HepG2 (cell line): Measurements from ENCODE around the gene PLEKHG7. TPM values are rescaled to one million over a fixed set of nuclear protein-coding genes. Genes with fewer than 3 reads are reported as not detected.

ENCODE experiments used
- ATAC-seq: fragments of 200-7000 bp; cut with Tn5 transposase; 3 replicates; pipeline ENCODE4 v1.9.1; 2020; ENCODE audit warnings: mild to moderate bottlenecking, moderate library complexity
- BruUV-seq: library from RNA; stranded (reverse); fragments of 400-500 nt; replicated peaks from 2 replicates; lab custom pipeline; 2021; lab: Mats Ljungman, UMichigan
- CTCF ChIA-PET: fragments of 300-600 bp; formaldehyde crosslinking; extraction: SDS; loops from one replicate; lab custom pipeline; 2021; ENCODE audit warnings: low total read pairs, inconsistent platforms, low intra/inter-chr PET ratio; lab: Yijun Ruan, JAX
- POLR2A ChIA-PET: fragments of 350-600 bp; sonication (Branson Sonifier 250); formaldehyde crosslinking; loops from one replicate; lab custom pipeline; 2020; ENCODE audit warnings: antibody characterized with exemption, inconsistent platforms; lab: Yijun Ruan, JAX
- DNase-seq: peaks from one replicate; pipeline ENCODE4 v3.0.0-alpha.2; 2015; ENCODE audit warnings: low spot score
- FAIRE-seq: peaks from 3 replicates; lab custom pipeline; 2011; peaks lifted over from hg19 to GRCh38; lab: Jason Lieb, UNC
- H2AFZ ChIP-seq: one replicate; pipeline ENCODE4 v1.6.1; 2011; ENCODE audit warnings: low read length, inconsistent platforms
- H3K27ac ChIP-seq: fragments of 300-600 bp; 3 replicates; pipeline ENCODE4 v1.8.0; 2011; ENCODE audit warnings: mixed run types, mild to moderate bottlenecking, mixed read lengths, low read length, inconsistent platforms; ENCODE audit not compliant: insufficient read depth; ENCODE audit errors: extremely low read length
- H3K27me3 ChIP-seq, 2 experiments: fragments of 200-600 bp in 1 of 2; 2 replicates in 1 of 2; 3 replicates in 1 of 2; pipeline versions ENCODE4 v1.6.0 to v1.8.0; 2011; ENCODE audit warnings: low read length in 2 of 2, mild to moderate bottlenecking in 2 of 2, moderate library complexity in 2 of 2, inconsistent platforms in 1 of 2; ENCODE audit not compliant: insufficient read depth in 2 of 2, control insufficient read depth in 1 of 2
- H3K36me3 ChIP-seq, 2 experiments: fragments of 200-600 bp in 1 of 2; replicated peaks in 1 of 2; 2 replicates in 1 of 2; 3 replicates in 1 of 2; pipeline versions ENCODE4 v1.5.1 to v1.8.0; 2011; ENCODE audit warnings: low read length in 2 of 2, inconsistent platforms in 1 of 2; ENCODE audit not compliant: insufficient read depth in 2 of 2, control insufficient read depth in 1 of 2
- H3K4me1 ChIP-seq: 2 replicates; pipeline ENCODE4 v1.5.1; 2012; ENCODE audit warnings: low read length, inconsistent platforms; ENCODE audit not compliant: insufficient read depth
- H3K4me2 ChIP-seq: 2 replicates; pipeline ENCODE4 v1.6.0; 2011; ENCODE audit warnings: low read depth, low read length, inconsistent platforms
- H3K4me3 ChIP-seq, 3 experiments: fragments of 200-600 bp in 1 of 3; sonication (generic), shearing (Covaris generic) in 1 of 3; replicated peaks in 1 of 3; 2 replicates each; pipeline ENCODE4 v1.5.1; 2011 to 2016; ENCODE audit warnings: low read length in 3 of 3, inconsistent platforms in 2 of 3, low read depth in 2 of 3, mild to moderate bottlenecking in 2 of 3, control low read depth in 1 of 3, mixed read lengths in 1 of 3; ENCODE audit not compliant: insufficient read depth in 1 of 3
- H3K79me2 ChIP-seq: one replicate; pipeline ENCODE4 v1.6.1; 2011; ENCODE audit warnings: low read length, inconsistent platforms; ENCODE audit not compliant: insufficient read depth
- H3K9ac ChIP-seq: 2 replicates; pipeline ENCODE4 v1.6.0; 2011; ENCODE audit warnings: mild to moderate bottlenecking, low read depth, low read length, inconsistent platforms; ENCODE audit not compliant: insufficient read depth
- H3K9me3 ChIP-seq: 2 replicates; pipeline ENCODE4 v1.5.1; 2012; ENCODE audit warnings: mild to moderate bottlenecking, low read length
- H4K20me1 ChIP-seq: 2 replicates; pipeline ENCODE4 v1.6.0; 2011; ENCODE audit warnings: inconsistent platforms, mild to moderate bottlenecking, low read length, moderate library complexity; ENCODE audit not compliant: insufficient read depth
- CCAR2 ChIP-seq: fragments of 200-400 bp; formaldehyde crosslinking; optimal IDR thresholded peaks from 2 replicates; pipeline ENCODE3; 2018; ENCODE audit warnings: low read depth, mild to moderate bottlenecking, low read length, moderate library complexity
- CEBPG ChIP-seq: IDR thresholded peaks from 2 replicates; pipeline ENCODE4 v1.6.1; 2016
- ETV5 ChIP-seq: IDR thresholded peaks from 2 replicates; pipeline ENCODE4 v1.6.1; 2018; ENCODE audit warnings: missing biosample characterization, missing genetic modification reagents, inconsistent platforms, borderline replicate concordance
- FOSL2 ChIP-seq: sonication (generic); formaldehyde crosslinking; IDR thresholded peaks from 2 replicates; pipeline ENCODE4 v1.4.0; 2020; ENCODE audit warnings: missing genetic modification reagents
- FOXK2 ChIP-seq: fragments of 450-650 bp; IDR thresholded peaks from 2 replicates; pipeline ENCODE4 v1.6.1; 2016
- LCORL ChIP-seq, 2 experiments: fragments of 450-650 bp in 1 of 2; sonication (generic) in 1 of 2; formaldehyde crosslinking in 1 of 2; IDR thresholded peaks; 2 replicates each; pipeline versions ENCODE4 v1.5.0 to v1.6.1; 2017 to 2020; ENCODE audit warnings: antibody characterized with exemption in 1 of 2, missing genetic modification reagents in 1 of 2
- PHF5A ChIP-seq: IDR thresholded peaks from one replicate; pipeline ENCODE4 v1.6.1; 2018; ENCODE audit warnings: low read depth, missing genetic modification reagents; ENCODE audit not compliant: unreplicated experiment
- TOPORS ChIP-seq: sonication (generic); formaldehyde crosslinking; IDR thresholded peaks from 2 replicates; pipeline ENCODE4 v1.8.0; 2023; ENCODE audit warnings: mild to moderate bottlenecking, missing genetic modification reagents
- ZNF136 ChIP-seq: sonication (generic); formaldehyde crosslinking; IDR thresholded peaks from 2 replicates; pipeline ENCODE4 v1.8.1; 2022; ENCODE audit warnings: low read depth, mild to moderate bottlenecking, moderate library complexity, missing genetic modification reagents
- ZNF34 ChIP-seq: sonication (generic); formaldehyde crosslinking; IDR thresholded peaks from 2 replicates; pipeline ENCODE4 v1.4.0; 2020; ENCODE audit warnings: mild to moderate bottlenecking, missing genetic modification reagents, borderline replicate concordance
- ZNF367 ChIP-seq: sonication (generic); formaldehyde crosslinking; IDR thresholded peaks from 2 replicates; pipeline ENCODE4 v1.4.0; 2020; ENCODE audit warnings: missing genetic modification reagents, borderline replicate concordance
- WGBS: methylation state at CpG from one replicate; pipeline ENCODE4 v1.1.6; 2017; ENCODE audit warnings: low lambda C conversion rate; 5-methylcytosine and 5-hydroxymethylcytosine counted together
- in situ Hi-C: cut with HindIII; loops from 2 replicates; pipeline ENCODE4 v1.10.0; 2017; ENCODE audit warnings: low pct_unique_long_range_greater_than_20kb; ENCODE audit not compliant: extremely low pct_ligation_motif_present
- intact Hi-C: fragments of 100-400 bp; cut with micrococcal nuclease; formaldehyde crosslinking; loops from one replicate; pipeline ENCODE4 v1.10.0; 2022; ENCODE audit not compliant: unreplicated experiment
- polyA plus RNA-seq, 8 experiments: library from polyadenylated mRNA; depleted of rRNA in 3 of 8; stranded (reverse) in 7 of 8; unstranded in 1 of 8; fragments of >200 nt; fragmentation: Illumina TruSeq in 4 of 8; extraction: Trizol in 4 of 8; gene quantifications; 2 replicates each; pipeline versions ENCODE4 v1.2.1 to v1.2.3, GENCODE V29; 2011 to 2016; ENCODE audit warnings: low read depth in 4 of 8, missing spikeins in 1 of 8, mixed read lengths in 1 of 8; ENCODE audit not compliant: insufficient read depth in 1 of 8
- total RNA-seq, 5 experiments: library from RNA; depleted of rRNA; stranded (reverse); fragments of >200 nt; fragmentation: Illumina TruSeq; extraction: Trizol; gene quantifications; 2 replicates each; pipeline ENCODE4 v1.2.3, GENCODE V29; 2016; ENCODE audit warnings: low read depth in 1 of 5
- TF ChIP-seq, protein P1 (sequence below), 2 experiments: sonication (generic) in 1 of 2; formaldehyde crosslinking in 1 of 2; IDR thresholded peaks; 2 replicates each; pipeline versions ENCODE4 v1.4.0 to v1.6.1; 2018 to 2020; ENCODE audit warnings: missing genetic modification reagents in 2 of 2, borderline replicate concordance in 1 of 2, low read depth in 1 of 2, mild to moderate bottlenecking in 1 of 2, missing biosample characterization in 1 of 2
- TF ChIP-seq, protein P2 (sequence below): sonication (generic); formaldehyde crosslinking; IDR thresholded peaks from 2 replicates; pipeline ENCODE4 v1.4.0; 2020; ENCODE audit warnings: missing genetic modification reagents, borderline replicate concordance

PLEKHG7 gene
- total and polyA plus RNA-seq, 2 of the 13 experiments (the other 11 are each of a cell fraction or from before 2014, with no cell fraction given) = not detected

DNA sequence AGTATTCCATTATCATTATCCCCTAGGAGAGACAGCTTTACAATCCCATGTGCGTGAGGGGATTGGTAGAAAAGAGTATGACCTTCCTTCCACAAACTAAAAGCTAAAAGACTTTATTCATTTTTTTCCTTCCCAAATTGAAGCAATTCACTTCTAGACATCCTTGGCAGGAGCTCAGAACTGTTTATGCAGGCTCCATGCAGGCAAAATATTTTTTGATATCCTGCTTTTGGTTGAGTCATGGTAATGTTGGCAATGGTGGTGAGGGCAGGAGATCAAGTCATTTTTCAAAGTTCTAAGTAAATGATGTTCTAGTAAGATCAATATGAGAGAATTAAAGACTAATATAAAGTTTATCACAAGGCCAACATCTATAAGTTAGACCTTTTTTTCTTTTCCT lies 1.3 kb upstream of the PLEKHG7 start (continued):
- TF ChIP-seq ZNF136 (CRISPR knock-in tag) (no peak), CCAR2 (no peak), LCORL (IDR thresholded peaks at IDR 0.05) (no peak), LCORL (CRISPR knock-in tag; IDR thresholded peaks at IDR 0.05) (no peak), PHF5A (no peak), ETV5 (no peak), ZNF367 (no peak)
- TF ChIP-seq, protein P1, sequence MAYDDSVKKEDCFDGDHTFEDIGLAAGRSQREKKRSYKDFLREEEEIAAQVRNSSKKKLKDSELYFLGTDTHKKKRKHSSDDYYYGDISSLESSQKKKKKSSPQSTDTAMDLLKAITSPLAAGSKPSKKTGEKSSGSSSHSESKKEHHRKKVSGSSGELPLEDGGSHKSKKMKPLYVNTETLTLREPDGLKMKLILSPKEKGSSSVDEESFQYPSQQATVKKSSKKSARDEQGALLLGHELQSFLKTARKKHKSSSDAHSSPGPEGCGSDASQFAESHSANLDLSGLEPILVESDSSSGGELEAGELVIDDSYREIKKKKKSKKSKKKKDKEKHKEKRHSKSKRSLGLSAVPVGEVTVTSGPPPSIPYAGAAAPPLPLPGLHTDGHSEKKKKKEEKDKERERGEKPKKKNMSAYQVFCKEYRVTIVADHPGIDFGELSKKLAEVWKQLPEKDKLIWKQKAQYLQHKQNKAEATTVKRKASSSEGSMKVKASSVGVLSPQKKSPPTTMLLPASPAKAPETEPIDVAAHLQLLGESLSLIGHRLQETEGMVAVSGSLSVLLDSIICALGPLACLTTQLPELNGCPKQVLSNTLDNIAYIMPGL (CRISPR knock-in tag; IDR thresholded peaks at IDR 0.05; ENCODE audit: borderline replicate concordance in 1 of 2, low read depth in 1 of 2) = no peak

DNA sequence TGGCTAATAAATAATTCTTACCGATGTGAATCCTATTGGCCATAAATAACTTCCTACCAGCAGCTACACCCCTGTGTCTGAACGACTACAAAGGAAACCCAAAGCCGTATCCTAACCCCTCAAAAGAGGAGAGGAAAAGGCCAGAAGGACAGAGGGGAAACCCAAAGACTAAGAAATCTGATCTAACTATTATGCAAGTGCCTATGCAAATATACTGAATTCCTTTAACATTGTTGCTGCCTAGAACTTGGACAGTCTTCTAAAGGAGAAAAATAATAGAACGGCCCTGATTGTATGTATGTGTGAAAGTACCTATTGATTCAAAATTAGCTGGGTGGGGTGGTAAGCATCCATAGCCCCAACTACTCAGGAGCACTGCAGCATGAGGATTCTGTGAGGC lies 997 bp downstream of the PLEKHG7 start:
- WGBS = 71% methylated on average over 4 of the region's 4 CpGs
- Histone ChIP-seq H3K79me2 (no peaks in the 10 kb centered on the region), H2AFZ (no peak overlapping the region), H3K9me3 (no peaks in the 10 kb centered on the region), H4K20me1 (no peaks in the 10 kb centered on the region), H3K27me3 (no peaks in the 10 kb centered on the region), H3K36me3 (no peaks in the 10 kb centered on the region), H3K4me2 (no peak overlapping the region), H3K27ac (no peak overlapping the region), H3K9ac (no peak overlapping the region), H3K4me3 (no peak overlapping the region), H3K4me1 (peaks cover 20% of the 10 kb centered on the region)
- intact Hi-C loops (no loop called here), in situ Hi-C loops (no loop called here)
- ATAC-seq = no peak
- ChIA-PET POLR2A (no interaction called here), CTCF (no interaction called here)
- no peak for DNase-seq
- no peak for FAIRE-seq
- no TSS peak for BruUV-seq
- TF ChIP-seq, protein P2, sequence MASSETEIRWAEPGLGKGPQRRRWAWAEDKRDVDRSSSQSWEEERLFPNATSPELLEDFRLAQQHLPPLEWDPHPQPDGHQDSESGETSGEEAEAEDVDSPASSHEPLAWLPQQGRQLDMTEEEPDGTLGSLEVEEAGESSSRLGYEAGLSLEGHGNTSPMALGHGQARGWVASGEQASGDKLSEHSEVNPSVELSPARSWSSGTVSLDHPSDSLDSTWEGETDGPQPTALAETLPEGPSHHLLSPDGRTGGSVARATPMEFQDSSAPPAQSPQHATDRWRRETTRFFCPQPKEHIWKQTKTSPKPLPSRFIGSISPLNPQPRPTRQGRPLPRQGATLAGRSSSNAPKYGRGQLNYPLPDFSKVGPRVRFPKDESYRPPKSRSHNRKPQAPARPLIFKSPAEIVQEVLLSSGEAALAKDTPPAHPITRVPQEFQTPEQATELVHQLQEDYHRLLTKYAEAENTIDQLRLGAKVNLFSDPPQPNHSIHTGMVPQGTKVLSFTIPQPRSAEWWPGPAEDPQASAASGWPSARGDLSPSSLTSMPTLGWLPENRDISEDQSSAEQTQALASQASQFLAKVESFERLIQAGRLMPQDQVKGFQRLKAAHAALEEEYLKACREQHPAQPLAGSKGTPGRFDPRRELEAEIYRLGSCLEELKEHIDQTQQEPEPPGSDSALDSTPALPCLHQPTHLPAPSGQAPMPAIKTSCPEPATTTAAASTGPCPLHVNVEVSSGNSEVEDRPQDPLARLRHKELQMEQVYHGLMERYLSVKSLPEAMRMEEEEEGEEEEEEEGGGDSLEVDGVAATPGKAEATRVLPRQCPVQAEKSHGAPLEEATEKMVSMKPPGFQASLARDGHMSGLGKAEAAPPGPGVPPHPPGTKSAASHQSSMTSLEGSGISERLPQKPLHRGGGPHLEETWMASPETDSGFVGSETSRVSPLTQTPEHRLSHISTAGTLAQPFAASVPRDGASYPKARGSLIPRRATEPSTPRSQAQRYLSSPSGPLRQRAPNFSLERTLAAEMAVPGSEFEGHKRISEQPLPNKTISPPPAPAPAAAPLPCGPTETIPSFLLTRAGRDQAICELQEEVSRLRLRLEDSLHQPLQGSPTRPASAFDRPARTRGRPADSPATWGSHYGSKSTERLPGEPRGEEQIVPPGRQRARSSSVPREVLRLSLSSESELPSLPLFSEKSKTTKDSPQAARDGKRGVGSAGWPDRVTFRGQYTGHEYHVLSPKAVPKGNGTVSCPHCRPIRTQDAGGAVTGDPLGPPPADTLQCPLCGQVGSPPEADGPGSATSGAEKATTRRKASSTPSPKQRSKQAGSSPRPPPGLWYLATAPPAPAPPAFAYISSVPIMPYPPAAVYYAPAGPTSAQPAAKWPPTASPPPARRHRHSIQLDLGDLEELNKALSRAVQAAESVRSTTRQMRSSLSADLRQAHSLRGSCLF (CRISPR knock-in tag) = no peak
- TF ChIP-seq FOSL2 (CRISPR knock-in tag) (no peak), ZNF34 (CRISPR knock-in tag) (no peak), ETV5 (no peak), TOPORS (no peak), FOXK2 (no peak), CEBPG (no peak)
